ENCODE results near the gene SRSF11. TPM values are rescaled to one million over a fixed set of nuclear protein-coding genes. Genes with fewer than 3 reads are reported as not detected.
A peak's percentile ranks its signal among the peaks of the same experiment; 100 is the strongest.

Gene SRSF11
- total and polyA plus RNA-seq, 2 of the 4 experiments (the other 2 are of a cell fraction) = 94.5 to 149 TPM

- in situ Hi-C loops (cut with MboI; ENCODE audit: low sequenced_read_pairs) = no loop called here
- dilution Hi-C loops (cut with HindIII; ENCODE audit: low sequenced_read_pairs, unreplicated experiment) = no loop called here
- H3K14ac ChIP-seq (replicated peaks; ENCODE audit: low read depth, low read length) = no peak overlapping the region
- no peak overlapping the region for H3K4me2 ChIP-seq (ENCODE audit: low read depth, low read length)
- no peak overlapping the region for H4K5ac ChIP-seq (ENCODE audit: low read depth, low read length)
- no peak overlapping the region for H2AK5ac ChIP-seq (ENCODE audit: low read depth, low read length)
- ATAC-seq (ENCODE audit: low read depth) = peak; percentile 59
- no peak overlapping the region for H4K91ac ChIP-seq (ENCODE audit: insufficient read depth, low read depth, low read length)
- H3K4ac ChIP-seq (ENCODE audit: low read depth, low read length) = no peak overlapping the region
- no peak overlapping the region for H3K9ac ChIP-seq (ENCODE audit: low read depth, low read length)
- H2AK9ac ChIP-seq (replicated peaks; ENCODE audit: low read depth, low read length, poor library complexity) = no peak overlapping the region
- ChIA-PET POLR2A (ENCODE audit: unreplicated experiment) (no interaction called here), CTCF (interaction anchor here (0.5 kb wide), 1 partner anchor 137 kb away, joined by 5 read pairs; no protein-coding TSS in a partner anchor)
- peaks cover 4% of the 10 kb centered on the region for H3K4me1 ChIP-seq (ENCODE audit: control insufficient read depth, insufficient read depth, low read length)
- no peaks in the 10 kb centered on the region for H3K9me3 ChIP-seq (ENCODE audit: control insufficient read depth, insufficient read depth, low read length)
- TF ChIP-seq CHD1 (IDR thresholded peaks at IDR 0.05; ENCODE audit: low read depth, low read length) = no peak
- no peak for TF ChIP-seq POLR2A (IDR thresholded peaks at IDR 0.05; ENCODE audit: low read depth, low read length)
- no peak for TF ChIP-seq MAFK (IDR thresholded peaks at IDR 0.05; ENCODE audit: low read depth, low read length)
- TF ChIP-seq RCOR1 (IDR thresholded peaks at IDR 0.05; ENCODE audit: insufficient replicate concordance, low read length) = no peak
- no peak for TF ChIP-seq USF2 (IDR thresholded peaks at IDR 0.05; ENCODE audit: low read depth, low read length)
- no peak for TF ChIP-seq FOS (IDR thresholded peaks at IDR 0.05; ENCODE audit: low read depth, low read length)
- no peak for TF ChIP-seq RAD21 (IDR thresholded peaks at IDR 0.05; ENCODE audit: low read length)
- WGBS, 2 experiments (ENCODE audit: extremely low coverage in 2 of 2, insufficient read length in 1 of 2) = no CpG with 5 or more reads among the region's 1 CpG
- BruUV-seq (replicated peaks) = no TSS peak
- H2AFZ ChIP-seq (replicated peaks; ENCODE audit: low read length, poor library complexity) = no peak overlapping the region
- peak; percentile 7 for DNase-seq
- intact Hi-C loops (cut with micrococcal nuclease) = loop anchor here (1.0 to 10.0 kb wide), 2 partner anchors 51 to 193 kb away; no protein-coding TSS in a partner anchor
- H3K23ac ChIP-seq (ENCODE audit: low read depth, low read length) = no peak overlapping the region
- H3K79me1 ChIP-seq (ENCODE audit: low read depth in 1 of 2, low read length in 2 of 2) = peaks cover 14 to 48% of the 10 kb centered on the region in 2 experiments
- peaks cover 43% of the 10 kb centered on the region for H4K20me1 ChIP-seq (ENCODE audit: insufficient read depth, low read length)
- H4K8ac ChIP-seq (ENCODE audit: low read depth in 2 of 2, low read length in 2 of 2) = no peak overlapping the region
- H2BK120ac ChIP-seq (ENCODE audit: low read depth, low read length) = no peak overlapping the region
- H3K4me3 ChIP-seq (ENCODE audit: insufficient read depth, low read depth, low read length) = no peak overlapping the region
- H3K18ac ChIP-seq (ENCODE audit: low read depth, low read length) = no peak overlapping the region
- no peaks in the 10 kb centered on the region for H3K27me3 ChIP-seq (ENCODE audit: control insufficient read depth, insufficient read depth, low read length)
- no peak overlapping the region for H2BK15ac ChIP-seq (ENCODE audit: low read depth, low read length)
- no peak overlapping the region for H2BK5ac ChIP-seq (ENCODE audit: low read depth, low read length, poor library complexity, severe bottlenecking)
- no peak overlapping the region for H3K27ac ChIP-seq (ENCODE audit: insufficient read depth, low read length)
- H2BK20ac ChIP-seq (ENCODE audit: low read depth, low read length) = no peak overlapping the region
- no peak overlapping the region for H3K56ac ChIP-seq (ENCODE audit: extremely low read depth, insufficient read depth, low read length)
- peaks cover 25% of the 10 kb centered on the region for H3K36me3 ChIP-seq (ENCODE audit: control insufficient read depth, insufficient read depth, low read length)
- peaks cover 2% of the 10 kb centered on the region; the same call in 1 of the 2 replicates for H3K9me1 ChIP-seq (ENCODE audit: insufficient read depth, low read length)
These were observed 6.3 kb downstream of the SRSF11 start for GRCh38 chr1:70227439-70227838.
